GM19193 (cell line): ENCODE data around the gene ATP6V1F.
A peak's percentile ranks its signal among the peaks of the same experiment; 100 is the strongest.

Experiments used
- POLR2A ChIP-seq: IDR thresholded peaks from 4 replicates; pipeline ENCODE4 v1.6.1; 2011; ENCODE audit not compliant: insufficient read depth, insufficient read length; ENCODE audit errors: extremely low read depth

ATP6V1F gene

GRCh38 chr7:128878226-128879105 is 15.8 kb downstream of the ATP6V1F start:
- no peak for TF ChIP-seq POLR2A

GRCh38 chr7:128879461-128879938 is 16.8 kb downstream of the ATP6V1F start:
- no peak for TF ChIP-seq POLR2A

- TF ChIP-seq POLR2A, result no peak
Observed at GRCh38 chr7:128879939-128880746, 17.5 kb downstream of the ATP6V1F start.

GRCh38 chr7:128880791-128881457 is 18.3 kb downstream of the ATP6V1F start:
- TF ChIP-seq POLR2A, result no peak

GRCh38 chr7:128881458-128882125 is 18.9 kb downstream of the ATP6V1F start:
- TF ChIP-seq POLR2A, result no peak

GRCh38 chr7:128882134-128882533 is 19.5 kb downstream of the ATP6V1F start:
- no peak for TF ChIP-seq POLR2A

- peak; percentile 68 for TF ChIP-seq POLR2A
Observed at GRCh38 chr7:128883622-128884448, 21.2 kb downstream of the ATP6V1F start.

- TF ChIP-seq POLR2A, result no peak
Observed at GRCh38 chr7:128884561-128885369, 22.1 kb downstream of the ATP6V1F start.

- no peak for TF ChIP-seq POLR2A
Observed at GRCh38 chr7:128885370-128886187, 22.9 kb downstream of the ATP6V1F start.

- TF ChIP-seq POLR2A, result no peak
Observed at GRCh38 chr7:128886391-128887168, 23.9 kb downstream of the ATP6V1F start.
